GM19455 (cell line): ENCODE measurements around the gene ST6GALNAC6.
"Not testable (repeated sequence)": the region's sequence is repeated elsewhere in the genome, so short reads cannot be mapped to it uniquely, and the experiment has no call there.

Source experiments
- ATAC-seq: cut with Tn5 transposase; IDR thresholded peaks from one replicate; pipeline ENCODE4 v1.9.1; 2021; ENCODE audit not compliant: unreplicated experiment

The ST6GALNAC6 gene

GRCh38 chr9:127838375-127839078 lies 60.9 kb downstream of the ST6GALNAC6 start:
- no peak for ATAC-seq

DNA sequence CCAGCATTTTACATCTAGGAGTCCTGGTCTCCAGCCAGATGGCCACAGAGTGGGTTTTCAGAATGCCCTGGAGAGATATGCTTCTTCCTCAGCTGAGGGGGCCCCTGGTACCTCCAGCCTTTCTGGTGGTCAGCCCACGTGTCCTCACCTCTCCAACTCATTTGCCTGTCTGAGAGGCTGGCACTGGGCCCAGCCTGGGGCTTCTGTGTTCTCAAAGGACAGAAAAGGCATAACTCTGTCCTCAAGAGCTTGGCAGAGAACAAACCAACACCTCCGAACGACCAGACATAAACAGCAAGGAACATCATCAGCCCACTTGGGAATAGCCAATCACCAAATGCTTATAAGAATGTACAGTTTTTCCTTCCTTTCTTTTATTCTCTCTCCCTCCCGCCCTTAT lies 62.1 kb downstream of the ST6GALNAC6 start:
- no peak for ATAC-seq

DNA sequence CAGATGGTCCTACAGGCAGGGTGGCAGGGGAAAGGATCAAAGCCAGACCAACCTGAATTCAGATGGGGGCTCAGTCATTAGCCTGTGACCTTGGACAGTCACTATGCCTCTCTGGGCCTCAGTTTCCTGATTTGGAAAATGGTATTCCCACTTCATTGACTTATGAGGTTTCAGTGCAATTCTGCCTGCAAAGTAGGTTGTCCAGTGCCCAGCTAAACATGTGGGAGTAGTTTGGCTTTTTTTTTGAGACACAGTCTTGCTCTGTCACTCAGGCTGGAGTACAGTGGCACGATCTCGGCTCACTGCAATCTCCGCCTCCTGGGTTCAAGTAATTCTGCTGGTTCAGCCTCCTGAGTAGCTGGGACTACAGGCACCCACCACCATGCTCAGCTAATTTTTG lies 62.8 kb downstream of the ST6GALNAC6 start:
- not testable (repeated sequence) for ATAC-seq

- ATAC-seq, result no peak
Observed at GRCh38 chr9:127835991-127836516, 63.3 kb downstream of the ST6GALNAC6 start.
